Kidney capillary endothelial cell (primary cell): Measurements from ENCODE around the gene APOBEC3H.
"Not testable (repeated sequence)": the region's sequence is repeated elsewhere in the genome, so short reads cannot be mapped to it uniquely, and the experiment has no call there.

Source experiments
- DNase-seq: peaks from one replicate; pipeline ENCODE4 v3.0.0-alpha.2; 2018; ENCODE audit warnings: low spot score

The APOBEC3H gene

GRCh38 chr22:39097098-39098020, at the start of gene APOBEC3H:
Gene APOBEC3H, plus strand, starts transcription at chr22:39097244. Its CDS starts 3,035 bp downstream, at chr22:39100279.
- no peak for DNase-seq

GRCh38 chr22:39049486-39049885, 47.6 kb upstream of the APOBEC3H start:
- not testable (repeated sequence) for DNase-seq

- not testable (repeated sequence) for DNase-seq
Measured at GRCh38 chr22:39051844-39052495, 45.1 kb upstream of the APOBEC3H start.

DNA sequence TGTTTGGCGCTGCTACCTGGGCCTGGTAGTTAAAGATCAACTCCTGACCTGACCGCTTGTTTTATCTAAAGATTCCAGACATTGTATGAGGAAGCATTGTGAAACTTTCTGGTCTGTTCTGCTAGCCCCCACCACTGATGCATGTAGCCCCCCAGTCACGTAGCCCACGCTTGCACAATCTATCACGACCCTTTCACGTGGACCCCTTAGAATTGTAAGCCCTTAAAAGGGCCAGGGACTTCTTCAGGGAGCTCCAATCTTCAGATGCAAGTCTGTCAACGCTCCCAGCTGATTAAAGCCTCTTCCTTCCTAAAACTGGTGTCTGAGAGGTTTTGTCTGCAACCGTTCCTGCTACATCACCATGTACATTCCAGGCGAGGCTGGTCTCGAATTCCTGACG, 41.4 kb upstream of the APOBEC3H start:
- DNase-seq, result no peak

GRCh38 chr22:39061290-39061689, 35.8 kb upstream of the APOBEC3H start:
- DNase-seq, result not testable (repeated sequence)

DNA sequence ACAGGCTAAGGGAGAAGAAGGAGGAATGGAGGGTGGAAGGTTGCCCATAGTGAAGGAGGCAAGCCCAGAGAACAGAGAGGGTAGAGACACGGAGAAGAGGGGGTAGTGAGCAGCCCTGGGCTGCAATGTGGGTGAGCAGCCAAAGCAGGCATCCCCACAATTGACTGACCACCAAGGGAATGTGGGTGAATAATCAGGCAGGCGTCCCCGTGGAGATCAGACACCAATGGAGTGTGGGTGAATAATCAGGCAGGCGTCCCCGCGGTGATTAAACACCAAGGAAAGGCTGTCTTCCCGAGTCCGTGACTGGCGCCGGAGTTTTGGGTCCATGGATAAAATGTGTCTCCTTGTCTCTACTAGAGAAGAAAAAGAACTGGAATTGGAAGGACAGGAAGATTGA, 35.1 kb upstream of the APOBEC3H start:
- DNase-seq, result not testable (repeated sequence)

DNA sequence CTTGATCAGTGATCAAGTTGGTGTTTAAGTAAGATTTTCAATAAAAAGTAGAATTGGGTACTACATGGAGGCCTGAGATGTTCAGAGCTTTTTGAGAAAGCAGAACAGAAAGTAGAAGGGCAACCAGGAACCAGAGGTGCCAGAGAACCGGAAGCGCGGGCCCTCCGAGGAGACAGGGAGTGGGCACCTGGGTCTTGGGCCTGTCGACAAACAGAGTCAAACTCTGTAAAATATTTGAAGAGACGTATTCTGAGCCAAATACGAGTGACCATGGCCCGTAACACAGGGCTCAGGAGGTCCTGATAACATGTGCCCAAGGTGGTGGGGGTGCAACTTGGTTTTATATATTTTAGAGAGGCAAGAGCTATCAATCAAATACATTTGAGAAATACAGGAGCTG, 33.1 kb upstream of the APOBEC3H start:
- not testable (repeated sequence) for DNase-seq

- not testable (repeated sequence) for DNase-seq
Measured at GRCh38 chr22:39066442-39067276, 30.4 kb upstream of the APOBEC3H start.

DNA sequence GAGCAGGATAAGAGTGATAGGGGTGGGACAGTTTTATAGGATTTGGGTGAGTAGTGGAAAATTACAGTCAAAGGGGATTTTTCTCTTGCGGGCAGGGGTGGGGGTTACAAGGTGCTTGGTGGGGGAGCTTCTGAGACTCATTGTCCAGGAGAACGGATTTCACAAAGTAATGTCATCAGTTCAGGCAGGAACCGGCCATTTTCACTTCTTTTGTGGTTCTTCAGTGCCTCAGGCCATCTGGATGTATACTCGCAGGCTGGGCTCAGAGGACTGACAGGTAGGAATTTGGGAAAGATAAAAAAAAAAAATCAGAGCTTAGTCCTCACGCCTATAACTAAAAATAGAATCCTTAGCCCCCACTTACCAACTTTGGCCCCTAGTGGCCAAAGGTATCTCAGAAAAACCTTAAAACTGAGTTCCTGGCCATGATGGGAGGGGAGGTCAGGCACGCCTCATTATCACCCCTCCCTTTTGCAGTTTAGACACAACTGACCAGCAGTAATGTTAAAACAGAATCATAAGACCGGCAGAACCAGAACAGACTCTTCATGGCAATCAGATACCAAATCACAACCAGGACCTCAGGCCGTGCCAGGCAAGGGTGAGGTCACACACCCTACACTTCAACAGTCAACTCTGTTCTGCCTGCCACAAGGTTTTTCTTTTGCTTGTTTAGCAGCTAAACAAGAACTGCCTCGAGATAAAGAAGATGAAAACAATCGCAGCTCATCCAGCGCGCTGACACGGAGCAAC, 28.8 kb upstream of the APOBEC3H start:
- DNase-seq, result no peak

- DNase-seq, result no peak
Measured at GRCh38 chr22:39070186-39070585, 26.9 kb upstream of the APOBEC3H start.

DNA sequence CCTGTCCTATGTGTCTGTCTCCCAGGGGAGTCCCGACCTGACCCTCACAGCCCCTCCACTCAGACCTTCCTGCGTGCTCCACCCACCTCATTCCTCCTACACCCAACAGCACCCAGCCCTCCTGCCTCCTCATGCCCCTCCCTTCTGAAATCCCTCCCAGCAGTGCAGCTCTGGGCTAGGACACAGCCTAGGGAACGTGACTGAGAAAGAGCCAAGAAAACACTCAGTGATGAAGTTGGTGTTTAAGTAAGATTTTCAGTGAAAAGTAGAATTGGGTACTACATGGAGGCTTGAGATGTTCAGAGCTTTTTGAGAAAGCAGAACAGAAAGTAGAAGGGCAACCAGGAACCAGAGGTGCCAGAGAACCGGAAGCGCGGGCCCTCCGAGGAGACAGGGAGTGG, 24.5 kb upstream of the APOBEC3H start:
- DNase-seq, result not testable (repeated sequence)

- no peak for DNase-seq
Measured at GRCh38 chr22:39073981-39074380, 23.1 kb upstream of the APOBEC3H start.

- DNase-seq, result not testable (repeated sequence)
Measured at GRCh38 chr22:39076155-39077025, 20.7 kb upstream of the APOBEC3H start.

GRCh38 chr22:39077026-39077840, 19.8 kb upstream of the APOBEC3H start, which contains the start of gene APOBEC3G:
Gene APOBEC3G, plus strand, starts transcription at chr22:39077275. Its CDS starts 87 bp downstream, at chr22:39077362.
- DNase-seq, result peak; percentile 7

- not testable (repeated sequence) for DNase-seq
Measured at GRCh38 chr22:39077912-39078311, 19.1 kb upstream of the APOBEC3H start.

- DNase-seq, result no peak
Measured at GRCh38 chr22:39078329-39078728, 18.7 kb upstream of the APOBEC3H start.

GRCh38 chr22:39079054-39079637, 17.9 kb upstream of the APOBEC3H start:
- not testable (repeated sequence) for DNase-seq

DNA sequence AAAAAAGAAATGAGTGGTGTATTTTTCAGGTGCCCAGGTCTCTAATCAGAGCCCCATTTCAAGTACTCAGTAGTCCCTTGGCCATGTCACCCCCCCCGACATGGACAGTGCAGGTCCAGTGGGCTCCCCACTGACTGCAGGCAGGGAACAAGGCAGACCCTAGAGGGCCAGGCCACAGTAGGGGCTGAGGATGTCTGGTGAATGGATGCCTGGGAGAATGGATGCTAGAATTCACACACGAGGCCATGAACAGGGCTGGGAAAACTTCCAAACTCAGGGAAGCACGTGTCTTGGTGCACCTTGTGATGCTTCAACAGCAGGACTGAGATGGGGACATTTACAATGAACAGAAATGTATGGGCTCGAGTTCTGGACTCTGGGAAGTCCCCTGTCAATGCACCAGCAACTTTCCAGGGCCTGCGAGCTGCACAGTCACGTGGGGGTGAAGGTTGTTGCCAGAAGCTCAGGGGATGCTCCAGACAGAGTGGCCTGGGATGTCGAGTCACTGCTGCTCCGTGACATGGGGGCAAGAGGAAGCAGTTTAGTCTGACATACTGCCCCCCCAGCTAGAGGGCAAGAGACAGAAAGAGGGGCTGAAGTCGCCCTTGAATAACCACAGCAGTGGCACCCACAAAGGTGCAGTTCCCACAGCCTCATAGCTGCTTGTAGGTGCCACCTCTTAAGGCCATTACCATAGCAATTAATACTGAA, 16.8 kb upstream of the APOBEC3H start:
- DNase-seq, result no peak
